ENCODE measurements around the gene CMIP. TPM values are rescaled to one million over a fixed set of nuclear protein-coding genes. Genes with fewer than 3 reads are reported as not detected.
"Not testable (repeated sequence)": the region's sequence is repeated elsewhere in the genome, so short reads cannot be mapped to it uniquely, and the experiment has no call there.

The CMIP gene
- total RNA-seq, 2 donors from 2014 or later = 35.5 to 51.5 TPM

DNA sequence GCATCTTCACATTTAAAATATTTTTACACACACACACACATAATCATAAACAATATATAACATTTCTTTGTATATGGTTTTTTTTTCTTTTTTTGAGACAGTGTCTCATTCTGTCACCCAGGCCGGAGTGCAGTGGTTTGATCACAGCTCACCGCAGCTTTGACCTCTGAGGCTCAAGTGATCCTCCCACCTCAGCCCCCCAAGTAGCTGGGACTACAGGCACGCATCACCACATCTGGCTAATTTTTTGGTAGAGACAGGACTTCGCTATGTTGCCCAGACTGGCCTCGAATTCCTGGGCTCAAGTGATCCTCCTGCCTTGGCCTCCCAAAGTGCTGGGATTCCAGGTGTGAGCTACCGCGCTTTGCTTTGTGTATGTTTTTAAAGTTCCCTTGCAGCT lies 78.2 kb downstream of the CMIP start:
- not testable (repeated sequence) for H3K9me3 Mint-ChIP-seq
- H3K27ac Mint-ChIP-seq = peak overlapping the region in 1 of 2 donors; percentile 61

DNA sequence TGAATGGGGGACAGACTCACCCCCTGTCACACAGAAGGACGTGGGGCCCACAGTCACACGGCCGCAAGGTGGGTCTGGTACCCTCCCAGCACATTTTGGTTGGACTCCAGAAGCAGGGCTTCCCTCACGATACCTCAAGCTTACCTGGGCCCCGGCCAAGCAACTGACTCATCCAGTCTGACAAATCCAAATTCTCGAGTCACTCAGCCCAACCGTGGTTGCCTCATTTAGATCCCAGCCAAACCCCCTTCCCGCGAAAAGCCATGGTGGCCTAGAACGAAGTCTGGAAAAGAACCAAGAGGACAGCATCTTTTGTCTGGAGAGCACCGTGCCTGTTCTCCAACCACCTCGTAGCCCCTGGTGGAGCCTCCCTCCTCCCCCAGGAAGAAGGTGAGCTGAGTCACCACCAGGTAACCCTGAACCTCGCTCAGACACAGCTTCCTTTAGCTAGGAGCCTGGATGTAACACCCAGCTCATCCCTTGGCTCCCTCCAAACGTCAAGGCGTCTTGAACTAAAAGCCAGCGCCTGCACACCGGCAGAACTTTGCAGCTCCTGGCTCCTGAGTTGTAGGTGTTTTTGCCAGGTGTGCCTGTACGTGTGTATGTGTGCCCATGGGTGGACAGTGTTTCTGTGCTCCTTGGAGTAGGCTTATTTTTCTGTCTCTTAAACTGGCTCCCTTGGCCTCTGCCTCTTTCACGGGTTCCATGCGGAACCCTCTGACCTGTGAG lies 78.9 kb downstream of the CMIP start:
- peaks cover 0 to 4% of the 10 kb centered on the region in 2 donors for H3K36me3 Mint-ChIP-seq
- H3K9me3 Mint-ChIP-seq = no peaks in the 10 kb centered on the region
- no peak for ATAC-seq
- no peak for DNase-seq (ENCODE audit: low spot score in 2 of 2)
- H3K27ac Mint-ChIP-seq = peak overlapping the region; percentile 61 to 66

More for the DNA sequence above, 78.2 kb downstream of the CMIP start:
- not testable (repeated sequence) for ATAC-seq; H3K36me3 Mint-ChIP-seq; DNase-seq (ENCODE audit: low spot score in 2 of 2)

DNA sequence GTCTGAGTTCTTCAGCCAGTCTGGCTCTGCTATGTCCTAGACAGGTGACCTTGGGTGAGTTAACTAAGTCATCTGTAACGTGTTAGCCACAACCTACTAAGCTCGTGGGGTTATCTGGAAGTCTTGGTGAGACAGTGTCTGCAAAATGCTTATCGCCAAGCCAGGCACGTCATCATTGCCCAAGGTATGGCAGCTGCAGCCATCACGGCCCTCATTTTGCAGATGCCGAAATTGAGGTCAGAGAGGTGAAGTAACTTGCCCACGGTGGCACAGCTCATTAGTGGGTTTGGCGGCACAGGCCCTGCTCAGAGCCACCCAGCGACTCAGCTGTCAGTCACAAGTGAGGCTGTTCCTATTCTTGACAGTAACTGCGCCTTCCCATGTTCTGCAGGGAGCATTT lies 79.8 kb downstream of the CMIP start:
- ATAC-seq (peak in 1 of 2 donors; percentile 42), DNase-seq (ENCODE audit: low spot score in 2 of 2) (no peak)
- no peak overlapping the region for H3K27ac Mint-ChIP-seq
- peaks cover 0 to 4% of the 10 kb centered on the region in 2 donors for H3K36me3 Mint-ChIP-seq
- no peaks in the 10 kb centered on the region for H3K9me3 Mint-ChIP-seq

DNA sequence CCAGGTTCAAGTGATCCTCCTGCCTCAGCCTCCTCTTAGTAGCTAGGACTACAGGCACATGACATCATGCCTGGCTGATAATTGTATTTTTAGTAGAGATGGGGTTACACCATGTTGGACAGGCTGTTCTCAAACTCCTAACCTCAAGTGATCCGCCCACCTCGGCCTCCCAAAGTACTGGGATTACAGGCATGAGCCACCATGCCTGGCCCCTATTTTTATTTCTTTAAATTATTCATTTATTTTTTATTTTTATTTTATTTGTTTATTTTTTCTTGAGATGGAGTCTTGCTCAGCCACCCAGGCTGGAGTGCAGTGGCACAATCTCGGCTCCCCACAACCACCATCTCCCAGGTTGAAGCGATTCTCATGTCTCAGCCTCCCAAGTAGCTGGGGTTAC lies 80.3 kb downstream of the CMIP start:
- H3K36me3 Mint-ChIP-seq; ATAC-seq; DNase-seq (ENCODE audit: low spot score in 2 of 2); H3K9me3 Mint-ChIP-seq; H3K27ac Mint-ChIP-seq: not testable (repeated sequence)

DNA sequence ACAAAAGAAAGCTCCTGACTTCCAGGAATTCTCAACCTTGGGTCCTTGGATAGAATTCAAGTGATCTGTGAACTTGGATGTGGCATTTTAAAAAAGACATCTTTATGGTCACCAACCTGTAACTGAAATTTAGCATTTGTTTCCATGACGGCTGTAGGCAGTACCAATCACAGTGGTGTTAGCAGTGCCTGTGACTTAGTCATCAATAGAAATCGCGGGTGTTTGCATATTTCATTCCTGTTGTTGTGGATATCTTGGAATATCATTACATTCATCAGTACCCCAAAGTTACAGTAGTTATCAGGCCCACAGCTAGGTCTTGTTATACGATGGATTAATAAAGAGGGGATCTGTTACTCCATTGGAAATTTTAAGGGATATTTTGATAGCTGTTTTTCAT lies 81.6 kb downstream of the CMIP start:
- H3K9me3 Mint-ChIP-seq = no peaks in the 10 kb centered on the region
- no peak for DNase-seq (ENCODE audit: low spot score in 2 of 2)
- peak overlapping the region in 1 of 2 donors; percentile 15 for H3K27ac Mint-ChIP-seq
- peaks cover 0 to 4% of the 10 kb centered on the region in 2 donors for H3K36me3 Mint-ChIP-seq
- ATAC-seq = no peak

DNA sequence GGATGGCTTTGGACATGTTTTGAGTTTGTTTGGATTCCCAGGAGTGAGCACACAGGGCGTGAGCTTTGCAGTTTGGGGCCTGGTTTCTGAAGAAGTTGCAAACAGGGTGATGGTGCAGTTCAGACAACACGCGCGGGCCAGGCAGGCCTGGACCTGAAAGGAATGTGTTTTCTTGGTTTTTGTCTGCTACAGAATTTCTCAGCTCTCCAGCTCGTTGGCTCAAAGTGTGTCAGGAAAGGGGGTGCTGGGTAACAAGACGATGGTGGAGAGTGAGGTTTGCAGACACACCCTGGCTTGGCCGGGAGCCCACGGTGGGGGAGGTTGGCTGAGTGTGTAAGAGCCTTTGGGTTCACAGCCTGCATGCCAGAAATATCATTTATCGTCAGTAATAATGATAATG lies 82.3 kb downstream of the CMIP start:
- Mint-ChIP-seq H3K9me3 (no peaks in the 10 kb centered on the region), H3K36me3 (peaks cover 0 to 4% of the 10 kb centered on the region in 2 donors), H3K27ac (peak overlapping the region in 1 of 2 donors; percentile 18)
- DNase-seq (ENCODE audit: low spot score in 2 of 2) = no peak
- no peak for ATAC-seq

DNA sequence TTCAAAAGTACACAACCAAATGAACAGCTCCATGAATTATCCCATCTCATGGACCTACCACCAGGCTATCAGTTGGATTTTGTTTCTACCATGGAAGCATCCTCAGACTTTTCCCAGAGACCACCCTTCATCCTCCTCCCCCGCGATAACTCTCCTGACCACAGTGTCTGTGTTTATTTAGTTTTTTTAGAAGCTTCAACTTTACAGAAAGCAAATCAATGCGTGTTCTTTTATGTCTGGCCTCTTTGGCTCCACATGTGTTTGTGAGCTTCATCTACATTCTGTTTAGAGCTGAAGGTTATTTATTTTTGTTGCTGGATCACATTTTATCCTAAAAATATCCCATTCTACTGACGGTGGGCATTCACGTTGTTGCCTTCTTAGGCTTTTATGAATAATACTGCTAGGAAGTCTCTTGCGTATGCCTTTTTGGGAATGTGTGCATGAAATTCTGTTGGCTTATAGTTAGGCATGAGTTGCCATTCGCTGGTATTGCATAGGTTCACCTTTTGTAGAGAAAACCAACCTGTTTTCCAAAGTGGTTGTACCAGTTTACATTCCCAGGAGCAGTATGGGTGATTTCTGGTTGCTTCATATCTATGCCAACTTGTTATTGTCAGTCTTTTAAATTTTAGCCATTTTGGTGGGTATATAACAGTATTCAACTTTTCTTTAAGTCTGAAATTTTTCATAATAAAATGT lies 83.0 kb downstream of the CMIP start:
- ATAC-seq (no peak), DNase-seq (ENCODE audit: low spot score in 2 of 2) (no peak)
- Mint-ChIP-seq H3K9me3 (no peaks in the 10 kb centered on the region), H3K27ac (no peak overlapping the region), H3K36me3 (peaks cover 0 to 4% of the 10 kb centered on the region in 2 donors)

DNA sequence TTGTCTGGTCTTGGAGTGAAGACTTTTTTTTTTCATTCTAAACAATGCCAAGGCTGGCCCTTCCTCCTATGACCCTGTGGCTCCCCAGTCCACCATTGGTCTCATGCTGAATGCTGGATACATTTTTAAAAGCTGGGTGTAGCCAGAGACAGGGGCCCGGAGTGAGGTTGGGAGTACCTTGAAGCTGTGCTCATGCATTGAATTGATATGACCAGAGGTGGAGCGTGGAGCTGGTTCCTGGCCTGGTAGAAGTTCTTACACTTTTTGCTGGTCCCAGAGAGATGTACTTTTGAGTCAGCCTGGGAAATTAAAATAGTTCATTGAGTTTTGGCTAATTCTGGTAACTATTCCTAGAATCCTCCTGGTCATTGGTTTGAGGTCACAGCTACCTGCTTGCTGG lies 83.6 kb downstream of the CMIP start:
- peak overlapping the region in 1 of 2 donors; percentile 67 for H3K27ac Mint-ChIP-seq
- ATAC-seq (no peak), DNase-seq (ENCODE audit: low spot score in 2 of 2) (no peak)
- H3K9me3 Mint-ChIP-seq = no peaks in the 10 kb centered on the region
- H3K36me3 Mint-ChIP-seq = peaks cover 0 to 2% of the 10 kb centered on the region in 2 donors

DNA sequence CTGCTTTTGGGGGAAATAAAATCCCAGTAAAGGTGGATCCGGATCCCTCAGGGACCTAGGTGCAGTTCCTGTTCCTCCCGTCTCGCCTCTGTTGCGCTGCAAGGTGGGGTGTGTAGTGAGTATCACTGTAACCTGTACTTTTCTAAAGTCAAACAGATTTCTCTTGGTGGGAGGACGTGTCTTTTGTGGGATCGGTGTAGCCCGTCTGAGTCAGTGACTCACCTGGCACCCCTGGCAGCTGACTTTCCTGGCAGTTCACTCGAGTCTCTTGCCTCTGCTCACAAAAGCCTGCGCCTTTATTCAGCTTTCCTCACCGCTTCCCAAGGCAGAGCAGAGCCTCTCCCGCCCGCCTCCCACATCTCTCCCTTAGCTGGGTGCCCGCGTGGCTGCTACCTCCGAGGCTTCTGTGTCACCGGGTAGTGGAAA lies 85.7 kb downstream of the CMIP start:
- Mint-ChIP-seq H3K9me3 (no peaks in the 10 kb centered on the region), H3K36me3 (no peaks in the 10 kb centered on the region), H3K27ac (peak overlapping the region in 1 of 2 donors; percentile 50)
- no peak for ATAC-seq
- DNase-seq (ENCODE audit: low spot score in 2 of 2) = no peak

DNA sequence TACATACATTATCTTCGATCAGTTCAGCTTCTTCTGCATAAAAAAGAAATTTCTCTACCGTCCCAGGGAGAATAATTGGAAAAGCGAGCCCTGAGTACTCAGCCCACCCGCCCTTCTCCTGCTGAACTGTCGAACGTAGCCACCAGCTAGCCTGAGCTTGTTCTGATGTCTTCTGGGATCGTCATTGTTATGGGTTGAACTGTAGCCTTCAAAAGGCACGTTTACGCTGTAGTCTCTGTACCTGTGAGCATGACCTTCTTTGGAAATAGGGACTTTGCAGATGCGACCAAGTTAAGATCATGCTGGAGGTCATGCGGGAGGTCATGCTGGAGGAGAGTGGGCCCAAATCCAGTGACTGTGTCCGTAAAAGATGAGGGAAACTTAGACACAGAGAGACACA lies 86.2 kb downstream of the CMIP start:
- DNase-seq (ENCODE audit: low spot score in 2 of 2) (no peak), ATAC-seq (no peak)
- Mint-ChIP-seq H3K36me3 (no peaks in the 10 kb centered on the region), H3K27ac (peak overlapping the region in 1 of 2 donors; percentile 50), H3K9me3 (no peaks in the 10 kb centered on the region)

DNA sequence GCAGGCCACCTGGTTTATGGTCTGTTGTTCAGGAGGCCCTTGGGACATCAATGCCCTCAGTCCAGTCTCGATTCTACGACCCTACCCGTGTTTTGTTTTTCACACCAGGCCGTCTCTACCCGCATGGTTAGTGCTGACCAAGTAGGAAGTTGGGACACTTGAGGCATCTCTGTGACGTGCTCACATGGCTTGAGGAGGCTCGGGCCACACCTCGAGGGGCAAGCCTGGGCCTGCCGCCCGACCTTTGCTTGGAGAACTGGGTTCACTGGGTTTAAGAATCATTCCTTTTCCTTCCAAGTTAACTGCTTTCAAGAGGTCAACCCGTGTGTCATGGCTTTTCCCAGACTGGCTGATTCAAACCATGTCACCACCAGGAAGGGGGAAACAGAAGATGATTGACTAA lies 86.8 kb downstream of the CMIP start:
- H3K36me3 Mint-ChIP-seq = no peaks in the 10 kb centered on the region
- DNase-seq (ENCODE audit: low spot score in 2 of 2) (no peak), ATAC-seq (peak in 1 of 2 donors; percentile 26)
- H3K9me3 Mint-ChIP-seq = no peaks in the 10 kb centered on the region
- H3K27ac Mint-ChIP-seq = peak overlapping the region in 1 of 2 donors; percentile 68

DNA sequence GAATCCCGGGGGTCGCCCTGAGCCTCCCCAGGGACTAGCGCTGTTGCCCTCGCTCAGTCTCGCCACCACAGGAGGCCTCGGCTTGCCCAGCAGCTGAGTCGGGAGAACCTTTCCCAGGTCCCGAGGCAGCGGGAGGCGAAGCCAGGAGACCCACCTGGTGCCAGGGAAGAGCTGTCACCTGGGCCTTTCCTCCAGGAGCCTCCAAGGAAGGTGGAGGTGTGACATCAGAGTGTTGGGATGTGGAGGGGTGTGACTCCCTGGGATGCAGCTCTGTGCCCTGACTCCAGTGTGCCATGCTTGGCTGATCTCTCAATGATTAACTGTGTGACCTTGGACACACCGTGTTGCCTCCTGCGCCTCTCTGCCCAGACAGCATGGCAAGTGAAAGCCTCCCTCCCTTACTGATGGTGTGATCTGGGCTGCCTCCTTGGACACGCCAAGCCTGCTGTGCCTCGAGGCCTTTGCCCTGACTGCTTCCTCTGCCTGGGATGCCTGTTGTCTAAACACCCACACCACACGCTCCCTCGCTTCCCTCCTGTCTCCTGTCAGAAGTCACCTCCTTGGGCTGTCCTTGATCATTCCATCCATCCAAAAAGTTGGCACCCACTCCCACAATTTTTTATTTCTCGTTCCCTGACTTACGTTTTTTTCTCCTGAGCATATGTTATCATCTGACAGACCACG lies 88.0 kb downstream of the CMIP start:
- DNase-seq (ENCODE audit: low spot score in 2 of 2) = no peak
- Mint-ChIP-seq H3K9me3 (no peaks in the 10 kb centered on the region), H3K36me3 (no peaks in the 10 kb centered on the region), H3K27ac (peak overlapping the region in 1 of 2 donors; percentile 75)
- ATAC-seq = no peak

DNA sequence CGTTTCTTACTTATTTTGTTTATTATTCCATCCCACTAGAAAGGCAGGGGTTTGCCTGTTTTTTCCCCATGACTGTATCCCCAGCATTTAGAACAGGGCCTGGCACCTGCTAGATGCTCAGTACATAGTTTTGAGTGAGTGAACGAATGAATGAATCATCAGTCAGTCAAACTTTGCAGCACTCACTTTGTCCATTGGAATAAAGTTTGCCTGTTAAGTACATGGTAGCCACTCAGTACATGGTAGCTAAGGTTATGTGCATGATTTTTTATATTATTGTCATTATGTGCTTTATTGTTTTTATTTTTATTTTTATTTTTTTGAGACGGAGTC lies 88.5 kb downstream of the CMIP start:
- ATAC-seq = no peak
- Mint-ChIP-seq H3K9me3 (no peaks in the 10 kb centered on the region), H3K27ac (peak overlapping the region in 1 of 2 donors; percentile 75), H3K36me3 (no peaks in the 10 kb centered on the region)
- DNase-seq (ENCODE audit: low spot score in 2 of 2) = no peak

DNA sequence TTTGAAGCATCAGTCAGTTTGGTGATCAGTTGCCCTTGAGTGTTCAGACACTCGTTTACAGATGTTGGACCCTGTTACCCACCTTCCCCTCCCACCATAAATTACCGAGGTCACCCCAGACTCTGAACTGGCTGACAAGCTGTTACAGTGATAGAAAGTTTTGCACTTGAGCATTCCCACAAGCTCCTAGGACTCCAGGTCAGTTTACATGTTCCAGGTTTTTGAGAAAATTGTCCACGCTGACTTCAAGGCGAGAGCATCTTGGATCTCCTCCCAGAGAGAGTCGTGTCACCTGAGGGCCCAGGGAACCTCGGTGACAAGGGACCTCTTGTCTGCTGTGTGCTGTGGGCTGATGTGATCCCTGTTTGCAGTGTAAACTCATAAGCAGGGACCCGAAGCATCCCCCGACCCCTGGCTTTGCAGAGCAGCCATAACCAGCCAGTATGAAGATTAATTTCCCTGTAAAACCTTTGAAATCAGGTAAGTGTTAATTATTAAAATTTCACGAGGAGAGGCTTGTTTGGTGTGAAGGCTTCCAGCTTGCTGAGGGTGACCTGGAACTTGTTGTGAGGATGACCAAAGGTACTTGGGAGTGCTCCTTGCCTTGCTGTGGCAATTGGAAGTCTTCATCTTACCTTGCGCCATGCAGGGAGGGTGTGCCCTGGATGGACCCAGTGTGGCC lies 91.2 kb downstream of the CMIP start:
- Mint-ChIP-seq H3K27ac (no peak overlapping the region), H3K36me3 (no peaks in the 10 kb centered on the region), H3K9me3 (no peaks in the 10 kb centered on the region)
- DNase-seq (ENCODE audit: low spot score in 2 of 2) (no peak), ATAC-seq (no peak)

DNA sequence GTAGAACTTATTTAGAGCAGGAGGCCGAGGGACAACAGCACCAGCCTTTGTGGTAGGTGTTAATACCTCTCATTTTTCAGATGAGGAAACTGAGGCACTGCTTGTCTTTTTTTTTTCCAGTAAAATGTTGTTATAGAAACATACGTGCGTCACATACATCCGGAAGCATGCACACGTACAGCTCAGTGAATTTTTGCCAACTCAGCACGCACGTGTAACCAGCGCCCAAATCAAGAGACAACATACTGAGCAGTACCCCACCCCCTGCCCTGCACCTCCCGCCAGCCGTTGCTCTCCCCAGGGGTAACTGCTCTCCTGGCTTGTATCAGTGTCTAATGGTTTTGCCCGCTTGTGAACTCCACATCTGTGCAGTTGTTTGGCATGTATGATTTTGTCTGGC lies 92.0 kb downstream of the CMIP start:
- DNase-seq (ENCODE audit: low spot score in 2 of 2) = no peak
- H3K9me3 Mint-ChIP-seq = no peaks in the 10 kb centered on the region
- H3K27ac Mint-ChIP-seq = peak overlapping the region in 1 of 2 donors; percentile 53
- ATAC-seq = no peak
- no peaks in the 10 kb centered on the region for H3K36me3 Mint-ChIP-seq

DNA sequence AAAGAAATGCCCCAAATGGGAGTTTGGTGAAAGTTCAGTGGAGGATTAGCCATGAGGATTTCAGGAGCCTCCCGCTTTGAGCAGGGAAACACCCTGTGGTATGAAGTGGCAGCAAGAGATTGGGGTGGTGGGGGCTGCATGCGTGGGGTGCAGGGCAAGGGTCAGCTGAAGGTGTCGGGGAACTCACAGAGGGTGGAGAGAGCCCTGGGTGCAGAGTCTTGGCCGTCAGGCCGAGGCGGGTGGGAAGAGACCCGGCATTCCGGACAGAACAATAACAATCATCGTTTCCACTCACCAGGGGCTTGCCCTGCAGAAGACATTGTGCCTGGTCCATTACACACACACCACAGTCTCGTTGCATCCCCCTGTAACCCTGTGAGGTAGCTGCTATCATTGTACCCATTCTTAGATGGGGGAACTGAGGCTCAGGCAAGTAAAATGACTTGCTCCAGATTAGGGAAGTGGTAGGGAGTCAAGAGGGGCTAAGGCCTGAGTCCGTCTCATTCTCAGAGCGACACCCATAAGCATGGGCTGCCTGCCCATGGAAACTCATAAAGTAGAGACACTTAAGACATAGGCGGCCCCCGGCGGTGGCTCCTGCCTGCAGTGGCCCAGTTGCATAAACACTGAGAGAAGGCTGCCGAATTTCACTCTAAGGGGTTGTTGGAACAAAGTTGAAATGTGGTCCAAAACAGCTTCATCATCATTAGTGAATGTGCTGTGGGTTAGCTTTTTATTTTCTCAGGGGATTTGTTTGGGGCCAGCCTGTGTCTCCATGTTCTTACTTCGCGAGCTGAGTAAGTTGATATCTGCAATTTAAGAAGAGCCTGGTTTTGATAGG lies 93.3 kb downstream of the CMIP start:
- H3K27ac Mint-ChIP-seq = peak overlapping the region in 1 of 2 donors; percentile 33
- H3K36me3 Mint-ChIP-seq = no peaks in the 10 kb centered on the region
- H3K9me3 Mint-ChIP-seq = no peaks in the 10 kb centered on the region
- DNase-seq (ENCODE audit: low spot score in 2 of 2) (no peak), ATAC-seq (no peak)
